Measurements from ENCODE around the gene INO80D. TPM values are rescaled to one million over a fixed set of nuclear protein-coding genes. Genes with fewer than 3 reads are reported as not detected.

INO80D gene
- total and polyA plus RNA-seq, 2 donors (not counting 1 experiment from before 2014, with no cell fraction given): 4.8 to 7.4 TPM

- TF ChIP-seq CTCF (conservative IDR thresholded peaks at IDR 0.05 in 1 of 2, IDR thresholded peaks at IDR 0.05 in 1 of 2; ENCODE audit: low read depth in 1 of 2, low read length in 2 of 2) (no peak), EZH2 (IDR thresholded peaks at IDR 0.05; ENCODE audit: low read length, missing control alignments) (no peak)
- H2AFZ ChIP-seq (ENCODE audit: low read length): no peak overlapping the region
- H3K36me3 ChIP-seq (ENCODE audit: control insufficient read depth, insufficient read depth, low read length): no peaks in the 10 kb centered on the region
These were observed 128.4 kb downstream of the INO80D start for GRCh38 chr2:205957452-205958154.

GRCh38 chr2:205954707-205955106 is 131.3 kb downstream of the INO80D start:
- Histone ChIP-seq H3K27ac (ENCODE audit: insufficient read depth, low read length) (no peak overlapping the region), H3K9ac (ENCODE audit: insufficient read depth, low read length) (no peak overlapping the region)
- TF ChIP-seq EZH2 (IDR thresholded peaks at IDR 0.05; ENCODE audit: low read length, missing control alignments) (no peak), CTCF (conservative IDR thresholded peaks at IDR 0.05 in 1 of 2, IDR thresholded peaks at IDR 0.05 in 1 of 2; ENCODE audit: low read depth in 1 of 2, low read length in 2 of 2) (no peak)

More at GRCh38 chr2:205957452-205958154, 128.4 kb downstream of the INO80D start:
- Histone ChIP-seq H3K27me3 (ENCODE audit: control insufficient read depth, insufficient read depth, low read length) (no peaks in the 10 kb centered on the region), H3K79me2 (ENCODE audit: control insufficient read depth, insufficient read depth, low read length) (no peaks in the 10 kb centered on the region), H3K4me1 (ENCODE audit: control insufficient read depth, extremely low read depth, insufficient read depth, low read length) (no peaks in the 10 kb centered on the region), H3K27ac (ENCODE audit: insufficient read depth, low read length) (no peak overlapping the region), H3K9ac (ENCODE audit: insufficient read depth, low read length) (no peak overlapping the region), H4K20me1 (ENCODE audit: control insufficient read depth, extremely low read depth, insufficient read depth, low read length) (no peaks in the 10 kb centered on the region), H3K4me2 (ENCODE audit: extremely low read depth, insufficient read depth, low read length) (no peak overlapping the region), H3K9me3 (ENCODE audit: control insufficient read depth, insufficient read depth, low read depth, low read length) (no peaks in the 10 kb centered on the region), H3K4me3 (replicated peaks in 1 of 4; ENCODE audit: control extremely low read depth in 1 of 4, insufficient read depth in 1 of 4, low read depth in 3 of 4, low read length in 4 of 4) (no peak overlapping the region)
- no peak for DNase-seq (ENCODE audit: low read depth in 2 of 2)

GRCh38 chr2:205952282-205952681 is 133.7 kb downstream of the INO80D start:
- DNase-seq (ENCODE audit: low read depth in 2 of 2): no peak

More at GRCh38 chr2:205954707-205955106, 131.3 kb downstream of the INO80D start:
- peaks cover 4% of the 10 kb centered on the region for H3K27me3 ChIP-seq (ENCODE audit: control insufficient read depth, insufficient read depth, low read length)
- no peak for DNase-seq (ENCODE audit: low read depth in 2 of 2)
- no peaks in the 10 kb centered on the region for H3K36me3 ChIP-seq (ENCODE audit: control insufficient read depth, insufficient read depth, low read length)
- no peaks in the 10 kb centered on the region for H4K20me1 ChIP-seq (ENCODE audit: control insufficient read depth, extremely low read depth, insufficient read depth, low read length)
- no peaks in the 10 kb centered on the region for H3K4me1 ChIP-seq (ENCODE audit: control insufficient read depth, extremely low read depth, insufficient read depth, low read length)
- H3K4me2 ChIP-seq (ENCODE audit: extremely low read depth, insufficient read depth, low read length): no peak overlapping the region
- H3K9me3 ChIP-seq (ENCODE audit: control insufficient read depth, insufficient read depth, low read depth, low read length): no peaks in the 10 kb centered on the region
- no peaks in the 10 kb centered on the region for H3K79me2 ChIP-seq (ENCODE audit: control insufficient read depth, insufficient read depth, low read length)
- H2AFZ ChIP-seq (ENCODE audit: low read length): no peak overlapping the region
- no peak overlapping the region for H3K4me3 ChIP-seq (replicated peaks in 1 of 4; ENCODE audit: control extremely low read depth in 1 of 4, insufficient read depth in 1 of 4, low read depth in 3 of 4, low read length in 4 of 4)

More at GRCh38 chr2:205952282-205952681, 133.7 kb downstream of the INO80D start:
- TF ChIP-seq EZH2 (IDR thresholded peaks at IDR 0.05; ENCODE audit: low read length, missing control alignments) (no peak), CTCF (conservative IDR thresholded peaks at IDR 0.05 in 1 of 2, IDR thresholded peaks at IDR 0.05 in 1 of 2; ENCODE audit: low read depth in 1 of 2, low read length in 2 of 2) (no peak)
- no peaks in the 10 kb centered on the region for H3K9me3 ChIP-seq (ENCODE audit: control insufficient read depth, insufficient read depth, low read depth, low read length)
- no peak overlapping the region for H3K4me2 ChIP-seq (ENCODE audit: extremely low read depth, insufficient read depth, low read length)
- no peak overlapping the region for H3K4me3 ChIP-seq (replicated peaks in 1 of 4; ENCODE audit: control extremely low read depth in 1 of 4, insufficient read depth in 1 of 4, low read depth in 3 of 4, low read length in 4 of 4)
- H3K27me3 ChIP-seq (ENCODE audit: control insufficient read depth, insufficient read depth, low read length): peaks cover 4% of the 10 kb centered on the region
- H3K9ac ChIP-seq (ENCODE audit: insufficient read depth, low read length): no peak overlapping the region
- H3K27ac ChIP-seq (ENCODE audit: insufficient read depth, low read length): no peak overlapping the region
- no peaks in the 10 kb centered on the region for H3K36me3 ChIP-seq (ENCODE audit: control insufficient read depth, insufficient read depth, low read length)
- no peaks in the 10 kb centered on the region for H4K20me1 ChIP-seq (ENCODE audit: control insufficient read depth, extremely low read depth, insufficient read depth, low read length)
- H2AFZ ChIP-seq (ENCODE audit: low read length): no peak overlapping the region
- H3K4me1 ChIP-seq (ENCODE audit: control insufficient read depth, extremely low read depth, insufficient read depth, low read length): no peaks in the 10 kb centered on the region
- H3K79me2 ChIP-seq (ENCODE audit: control insufficient read depth, insufficient read depth, low read length): no peaks in the 10 kb centered on the region

All from fibroblast of lung (primary cell).